Uterine smooth muscle cell (primary cell): ENCODE data around the gene IFRD1. TPM values are rescaled to one million over a fixed set of nuclear protein-coding genes. Genes with fewer than 3 reads are reported as not detected.

Experiments
- total RNA-seq: library from RNA; depleted of rRNA; stranded (reverse); fragments of >200 nt; gene quantifications from 2 replicates; pipeline ENCODE4 v1.2.3, GENCODE V29; 2014

Gene IFRD1, protein sequence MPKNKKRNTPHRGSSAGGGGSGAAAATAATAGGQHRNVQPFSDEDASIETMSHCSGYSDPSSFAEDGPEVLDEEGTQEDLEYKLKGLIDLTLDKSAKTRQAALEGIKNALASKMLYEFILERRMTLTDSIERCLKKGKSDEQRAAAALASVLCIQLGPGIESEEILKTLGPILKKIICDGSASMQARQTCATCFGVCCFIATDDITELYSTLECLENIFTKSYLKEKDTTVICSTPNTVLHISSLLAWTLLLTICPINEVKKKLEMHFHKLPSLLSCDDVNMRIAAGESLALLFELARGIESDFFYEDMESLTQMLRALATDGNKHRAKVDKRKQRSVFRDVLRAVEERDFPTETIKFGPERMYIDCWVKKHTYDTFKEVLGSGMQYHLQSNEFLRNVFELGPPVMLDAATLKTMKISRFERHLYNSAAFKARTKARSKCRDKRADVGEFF
- total RNA-seq = 57.2 and 95.3 TPM in 2 replicates

DNA sequence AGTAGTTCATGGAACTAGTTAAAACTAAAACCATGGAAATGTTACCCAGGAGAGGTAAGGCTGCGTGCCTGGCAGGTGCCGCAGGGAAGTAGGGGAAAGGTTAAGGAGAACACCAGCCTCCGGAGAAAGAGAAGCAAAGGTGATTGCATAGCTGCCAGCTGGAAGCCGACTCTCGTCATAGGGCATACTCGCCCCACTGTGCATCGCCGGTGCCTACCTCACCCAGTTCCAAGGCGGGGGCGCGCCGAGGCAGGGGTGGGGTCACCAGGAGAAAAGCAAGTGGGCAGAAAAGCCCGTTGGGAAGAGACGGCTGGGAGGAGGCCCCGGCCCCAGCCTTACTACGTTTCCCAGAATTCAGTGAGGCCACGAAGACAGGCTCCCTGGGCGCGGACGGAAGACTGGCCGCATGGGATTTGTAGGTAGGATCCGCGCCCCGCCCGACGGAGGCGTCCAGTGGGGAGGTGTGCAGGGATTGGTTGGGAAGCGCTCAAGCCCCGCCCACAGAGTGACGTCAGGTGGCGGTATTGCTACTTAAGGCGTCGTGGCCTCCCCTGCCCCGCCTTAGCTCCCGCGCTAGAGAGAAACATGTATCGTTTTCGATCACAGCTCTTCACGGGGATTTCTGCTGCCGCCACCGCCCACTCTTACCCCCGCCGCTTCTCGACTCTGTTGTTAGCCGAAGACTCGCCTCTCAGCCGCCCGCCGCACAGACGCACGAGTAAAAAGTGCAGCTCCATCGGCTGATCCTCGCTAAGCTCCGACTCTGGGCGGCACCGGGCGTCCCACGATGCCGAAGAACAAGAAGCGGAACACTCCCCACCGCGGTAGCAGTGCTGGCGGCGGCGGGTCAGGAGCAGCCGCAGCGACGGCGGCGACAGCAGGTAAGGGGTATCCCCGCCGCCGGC, at the start of gene IFRD1:
Gene IFRD1 (plus strand): TSS at position 559 of the 905 bp plus-strand sequence. CDS start 229 bp downstream, at position 788.

Other genes with a start within 250 kb of the IFRD1 start
- gene DOCK4, start 244.1 kb upstream of the IFRD1 start, total RNA-seq = 13.6 and 33.3 TPM in 2 replicates
- gene ZNF277, start 243.8 kb upstream of the IFRD1 start, total RNA-seq = 24.1 and 52.2 TPM in 2 replicates
- 0.33 and 0.87 TPM in 2 replicates for gene LSMEM1, start 30.5 kb downstream of the IFRD1 start, total RNA-seq